GM12873 (cell line): ENCODE results near the gene LRP6.

ENCODE experiments used
- TF ChIP-seq, protein P1 (sequence below): IDR thresholded peaks from 2 replicates; pipeline ENCODE4 v1.5.1; 2012; ENCODE audit warnings: low read depth, mild to moderate bottlenecking, moderate library complexity, low read length, control low read depth; ENCODE audit not compliant: insufficient read depth; ENCODE audit errors: missing control alignments

The LRP6 gene

GRCh38 chr12:12212769-12213168, 54.1 kb downstream of the LRP6 start:
- TF ChIP-seq, protein P1, sequence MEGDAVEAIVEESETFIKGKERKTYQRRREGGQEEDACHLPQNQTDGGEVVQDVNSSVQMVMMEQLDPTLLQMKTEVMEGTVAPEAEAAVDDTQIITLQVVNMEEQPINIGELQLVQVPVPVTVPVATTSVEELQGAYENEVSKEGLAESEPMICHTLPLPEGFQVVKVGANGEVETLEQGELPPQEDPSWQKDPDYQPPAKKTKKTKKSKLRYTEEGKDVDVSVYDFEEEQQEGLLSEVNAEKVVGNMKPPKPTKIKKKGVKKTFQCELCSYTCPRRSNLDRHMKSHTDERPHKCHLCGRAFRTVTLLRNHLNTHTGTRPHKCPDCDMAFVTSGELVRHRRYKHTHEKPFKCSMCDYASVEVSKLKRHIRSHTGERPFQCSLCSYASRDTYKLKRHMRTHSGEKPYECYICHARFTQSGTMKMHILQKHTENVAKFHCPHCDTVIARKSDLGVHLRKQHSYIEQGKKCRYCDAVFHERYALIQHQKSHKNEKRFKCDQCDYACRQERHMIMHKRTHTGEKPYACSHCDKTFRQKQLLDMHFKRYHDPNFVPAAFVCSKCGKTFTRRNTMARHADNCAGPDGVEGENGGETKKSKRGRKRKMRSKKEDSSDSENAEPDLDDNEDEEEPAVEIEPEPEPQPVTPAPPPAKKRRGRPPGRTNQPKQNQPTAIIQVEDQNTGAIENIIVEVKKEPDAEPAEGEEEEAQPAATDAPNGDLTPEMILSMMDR: no peak

DNA sequence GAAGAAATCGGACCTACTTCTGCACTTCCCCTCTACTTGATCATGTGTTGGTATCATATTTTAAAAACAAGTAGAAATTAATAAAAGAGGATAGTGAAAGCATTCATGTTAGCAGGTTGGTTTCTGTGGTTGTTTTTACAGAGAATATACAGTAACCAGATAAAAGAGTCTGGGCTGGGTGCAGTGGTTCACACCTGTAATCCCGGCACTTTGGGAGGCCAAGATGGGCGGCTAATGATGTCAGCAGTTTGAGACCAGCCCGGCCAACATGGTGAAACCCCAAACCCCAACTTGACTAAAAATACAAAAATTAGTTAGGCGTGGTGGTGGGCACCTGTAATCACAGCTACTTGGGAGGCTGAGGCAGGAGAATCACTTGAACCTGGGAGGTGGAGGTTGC, 55.9 kb downstream of the LRP6 start:
- TF ChIP-seq, protein P1: no peak

DNA sequence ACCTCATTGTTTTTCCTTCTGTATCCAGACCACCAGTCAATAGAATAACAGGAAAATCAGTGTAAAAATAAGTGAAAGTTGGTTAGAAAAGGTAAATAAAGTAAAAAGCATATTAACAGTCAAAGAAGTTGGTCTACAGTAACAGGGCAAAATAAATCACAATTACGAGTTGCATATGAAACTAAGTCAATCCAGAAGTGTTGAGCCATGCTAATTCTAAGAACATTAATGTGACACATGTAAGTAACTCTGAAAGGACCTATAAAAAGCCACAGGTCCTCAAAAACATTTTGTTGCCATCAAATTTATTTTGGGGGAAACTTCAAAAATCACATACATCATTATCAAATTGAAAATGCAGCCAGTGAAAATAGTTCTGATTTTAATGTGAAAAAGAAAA, 56.4 kb downstream of the LRP6 start:
- TF ChIP-seq, protein P1: no peak

DNA sequence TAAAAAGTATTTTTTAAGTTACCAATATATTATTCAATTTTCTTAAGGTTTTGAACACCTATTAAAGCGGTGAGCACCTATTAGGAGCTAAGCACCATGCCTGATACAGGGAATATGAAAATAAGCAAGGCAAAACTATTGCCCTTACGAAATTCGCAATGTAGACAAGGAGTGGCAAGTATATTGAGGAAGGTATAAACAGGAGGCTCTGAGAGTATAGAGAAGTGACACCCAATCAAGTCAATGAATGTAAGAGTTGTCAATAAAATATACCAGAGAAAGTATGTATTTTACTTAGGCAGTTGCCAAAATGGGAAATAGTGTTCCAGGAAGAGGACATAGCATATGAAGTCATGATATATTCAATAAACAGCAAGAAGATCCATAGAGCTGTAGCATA, 57.2 kb downstream of the LRP6 start:
- TF ChIP-seq, protein P1: no peak

- TF ChIP-seq, protein P1: no peak
Measured at GRCh38 chr12:12209043-12209442, 57.8 kb downstream of the LRP6 start.

DNA sequence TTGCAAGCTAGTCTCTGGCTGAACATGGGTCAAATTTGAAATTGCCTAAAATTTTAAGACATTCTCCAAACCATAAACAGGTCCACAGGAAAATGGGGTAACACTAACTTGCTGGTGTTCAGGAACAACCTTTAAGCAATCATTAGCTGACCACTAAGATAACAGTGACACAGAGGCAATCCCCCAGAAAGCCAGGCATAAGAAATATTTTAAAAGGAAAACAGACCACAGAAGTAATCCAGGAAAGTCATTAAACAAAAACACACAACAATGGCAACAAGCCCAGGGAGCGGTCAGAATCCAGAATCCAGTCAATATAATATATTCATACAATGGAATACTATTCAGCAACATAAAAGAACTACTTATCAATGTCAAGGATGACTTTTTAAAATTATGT, 59.1 kb downstream of the LRP6 start:
- TF ChIP-seq, protein P1: no peak

DNA sequence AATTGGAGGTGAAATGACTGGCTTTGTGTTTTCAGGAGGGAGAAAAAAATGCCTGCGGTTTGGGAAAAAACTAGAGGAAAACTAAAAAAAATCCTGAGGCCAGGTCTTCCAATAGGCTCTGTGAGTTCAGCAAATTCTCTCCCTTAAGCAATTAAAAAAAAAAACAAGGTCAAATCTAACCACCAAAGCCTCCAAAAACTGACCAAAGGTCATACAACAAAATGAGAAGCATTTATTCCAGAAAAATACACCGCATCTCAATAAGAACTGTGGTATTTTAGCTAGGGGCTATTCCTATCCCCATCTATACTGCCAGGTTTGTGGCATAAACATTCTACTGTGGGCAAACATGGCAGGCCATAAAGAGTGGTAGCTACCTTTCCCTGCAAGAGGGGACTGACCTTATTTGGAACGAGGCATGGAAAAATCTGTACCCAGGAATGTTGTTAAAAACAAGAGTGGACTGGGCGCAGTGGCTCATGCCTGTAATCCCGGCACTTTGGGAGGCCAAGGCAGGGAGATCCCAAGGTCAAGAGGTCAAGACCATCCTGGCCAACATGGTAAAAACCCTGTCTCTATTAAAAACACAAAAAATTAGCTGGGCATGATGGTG, 60.0 kb downstream of the LRP6 start:
- TF ChIP-seq, protein P1: no peak
